GM12878 (cell line): Measurements from ENCODE around the gene ATP6V1G2. TPM values are rescaled to one million over a fixed set of nuclear protein-coding genes. Genes with fewer than 3 reads are reported as not detected.
A peak's percentile ranks its signal among the peaks of the same experiment; 100 is the strongest.

ENCODE experiments used
- BCL11A ChIP-seq: IDR thresholded peaks from 2 replicates; pipeline ENCODE4 v1.6.1; 2011; ENCODE audit warnings: low read depth, low read length
- CHD4 ChIP-seq: fragments of 200-600 bp; sonication (generic); IDR thresholded peaks from 2 replicates; pipeline ENCODE4 v1.6.1; 2016; ENCODE audit warnings: mild to moderate bottlenecking
- EGR1 ChIP-seq, 2 experiments: IDR thresholded peaks; 1 replicate in 1 of 2; 2 replicates in 1 of 2; pipeline ENCODE4 v1.6.1; 2011 to 2012; ENCODE audit warnings: low read depth in 2 of 2, low read length in 2 of 2, borderline replicate concordance in 1 of 2, mild to moderate bottlenecking in 1 of 2, moderate library complexity in 1 of 2
- EP300 ChIP-seq, 2 experiments: fragments of 150-350 bp in 1 of 2; IDR thresholded peaks; 2 replicates each; pipeline ENCODE4 v1.6.1; 2011 to 2012; ENCODE audit warnings: low read depth in 2 of 2, low read length in 2 of 2, borderline replicate concordance in 1 of 2, improper control_type of control experiment in 1 of 2, inconsistent platforms in 1 of 2; ENCODE audit not compliant: control insufficient read depth in 1 of 2
- FOXM1 ChIP-seq: IDR thresholded peaks from 2 replicates; pipeline ENCODE4 v1.6.1; 2012; ENCODE audit warnings: low read depth, mild to moderate bottlenecking, inconsistent platforms, low read length, moderate library complexity
- HCFC1 ChIP-seq: fragments of 150-350 bp; IDR thresholded peaks from 2 replicates; pipeline ENCODE4 v1.6.1; 2014; ENCODE audit warnings: low read length
- HDGF ChIP-seq: fragments of 450-650 bp; IDR thresholded peaks from 2 replicates; pipeline ENCODE4 v1.6.1; 2016; ENCODE audit warnings: antibody characterized with exemption
- IKZF1 ChIP-seq: fragments of 450-650 bp; conservative IDR thresholded peaks from 2 replicates; pipeline ENCODE4 v1.6.1; 2017; ENCODE audit warnings: antibody characterized with exemption, mild to moderate bottlenecking
- KAT2A ChIP-seq: conservative IDR thresholded peaks from 2 replicates; pipeline ENCODE4 v1.6.1; 2011; ENCODE audit warnings: low read depth, low read length; ENCODE audit not compliant: control insufficient read depth
- MXI1 ChIP-seq: fragments of 150-350 bp; IDR thresholded peaks from 2 replicates; pipeline ENCODE4 v1.6.1; 2011; ENCODE audit warnings: low read depth, mild to moderate bottlenecking, inconsistent platforms, low read length, improper control_type of control experiment
- NFYB ChIP-seq: IDR thresholded peaks from 2 replicates; pipeline ENCODE4 v1.6.1; 2011; ENCODE audit warnings: low read depth, mild to moderate bottlenecking, low read length, improper control_type of control experiment, moderate library complexity; ENCODE audit not compliant: insufficient read depth
- PAX8 ChIP-seq: fragments of 450-650 bp; IDR thresholded peaks from 2 replicates; pipeline ENCODE4 v1.6.1; 2017; ENCODE audit warnings: mild to moderate bottlenecking, moderate library complexity
- POLR2A ChIP-seq: IDR thresholded peaks from 2 replicates; pipeline ENCODE4 v1.6.1; 2011; ENCODE audit warnings: low read depth, mild to moderate bottlenecking, low read length
- RBBP5 ChIP-seq: fragments of 200-600 bp; sonication (generic); conservative IDR thresholded peaks from 2 replicates; pipeline ENCODE4 v1.6.1; 2016
- RELA ChIP-seq: fragments of 450-650 bp; IDR thresholded peaks from 2 replicates; pipeline ENCODE4 v1.8.0; 2014; ENCODE audit warnings: borderline replicate concordance; ENCODE audit not compliant: partially characterized antibody
- STAT3 ChIP-seq: IDR thresholded peaks from 2 replicates; pipeline ENCODE4 v1.6.1; 2011; ENCODE audit warnings: low read depth, low read length, improper control_type of control experiment
- TARDBP ChIP-seq: IDR thresholded peaks from 2 replicates; pipeline ENCODE4 v1.6.1; 2016; ENCODE audit warnings: borderline replicate concordance
- ZZZ3 ChIP-seq: IDR thresholded peaks from 2 replicates; pipeline ENCODE4 v1.6.1; 2011; ENCODE audit warnings: low read depth; ENCODE audit not compliant: control insufficient read depth, insufficient read length
- polyA plus RNA-seq, 11 experiments: library from polyadenylated mRNA; depleted of rRNA in 4 of 11; unstranded in 6 of 11; stranded (reverse) in 5 of 11; fragments of >200 nt; fragmentation: Nextera tagmentation in 4 of 11; fragmentation: Illumina TruSeq in 1 of 11; extraction: Ambion mirVana in 4 of 11; extraction: Trizol in 1 of 11; gene quantifications; 1 replicate in 1 of 11; 2 replicates in 10 of 11; pipeline versions ENCODE4 v1.2.1 to v1.2.3, GENCODE V29; 2011 to 2016; ENCODE audit warnings: inconsistent platforms in 2 of 11, missing spikeins in 2 of 11, low read depth in 1 of 11
- total RNA-seq, 4 experiments: library from RNA; depleted of rRNA in 3 of 4; stranded (reverse); fragments of >200 nt in 3 of 4; fragmentation: Illumina TruSeq in 1 of 4; extraction: Trizol in 1 of 4; gene quantifications; 2 replicates each; pipeline versions ENCODE4 v1.2.1 to v1.2.3, GENCODE V29; 2013 to 2021
- TF ChIP-seq, protein P1 (sequence below): fragments of 450-650 bp; IDR thresholded peaks from 2 replicates; pipeline ENCODE4 v1.6.1; 2017; ENCODE audit warnings: mild to moderate bottlenecking, low read depth, inconsistent platforms; ENCODE audit not compliant: poor library complexity, severe bottlenecking
- TF ChIP-seq, protein P2 (sequence below): fragments of 450-650 bp; IDR thresholded peaks from 2 replicates; pipeline ENCODE4 v1.6.1; 2017; ENCODE audit warnings: antibody characterized with exemption, mild to moderate bottlenecking, moderate library complexity
- TF ChIP-seq, protein P3 (sequence below): fragments of 450-650 bp; IDR thresholded peaks from 2 replicates; pipeline ENCODE4 v1.6.1; 2017; ENCODE audit warnings: mild to moderate bottlenecking, moderate library complexity

Gene ATP6V1G2
- total and polyA plus RNA-seq, 10 of the 15 experiments (the other 5 are each of a cell fraction or from before 2014, with no cell fraction given), result 0.45 to 8.9 (median 2.8) TPM

DNA sequence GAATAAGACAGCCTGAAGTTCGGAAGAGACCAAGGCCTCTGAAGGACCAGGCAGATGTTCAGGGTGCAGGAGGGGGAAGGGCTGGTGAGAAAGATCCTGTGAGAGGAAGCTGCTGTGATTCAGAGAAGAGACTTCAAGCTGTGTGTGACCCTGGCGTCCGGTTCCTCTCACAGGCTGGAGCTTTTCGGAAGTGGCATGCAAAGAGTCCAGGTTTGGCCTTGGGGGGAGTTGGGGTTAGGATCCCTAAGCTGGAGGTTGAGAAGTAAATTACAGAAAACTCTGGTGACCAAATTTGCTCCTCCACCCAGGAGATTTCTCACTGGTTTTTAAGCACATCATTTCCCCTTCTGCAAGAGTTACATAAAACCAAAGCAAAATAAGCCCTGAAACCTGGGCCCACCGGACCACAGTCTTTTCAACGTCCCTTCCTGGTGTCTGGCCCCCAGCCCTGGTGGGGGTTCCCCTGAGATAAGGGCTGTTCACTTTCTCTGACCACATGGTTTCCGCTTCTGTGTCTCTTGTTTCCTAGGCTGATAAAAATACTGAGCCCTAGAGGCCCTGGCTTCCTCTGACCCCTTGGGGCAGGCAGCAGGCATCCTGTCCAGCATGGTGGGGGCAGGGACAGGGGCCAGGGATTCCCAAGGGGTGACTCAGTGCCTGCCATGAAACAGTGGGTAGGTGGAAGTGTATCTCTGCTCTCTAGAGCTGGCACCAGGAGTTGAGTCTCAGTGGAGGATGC lies 13.7 kb upstream of the ATP6V1G2 start (continued):
- TF ChIP-seq, protein P1, sequence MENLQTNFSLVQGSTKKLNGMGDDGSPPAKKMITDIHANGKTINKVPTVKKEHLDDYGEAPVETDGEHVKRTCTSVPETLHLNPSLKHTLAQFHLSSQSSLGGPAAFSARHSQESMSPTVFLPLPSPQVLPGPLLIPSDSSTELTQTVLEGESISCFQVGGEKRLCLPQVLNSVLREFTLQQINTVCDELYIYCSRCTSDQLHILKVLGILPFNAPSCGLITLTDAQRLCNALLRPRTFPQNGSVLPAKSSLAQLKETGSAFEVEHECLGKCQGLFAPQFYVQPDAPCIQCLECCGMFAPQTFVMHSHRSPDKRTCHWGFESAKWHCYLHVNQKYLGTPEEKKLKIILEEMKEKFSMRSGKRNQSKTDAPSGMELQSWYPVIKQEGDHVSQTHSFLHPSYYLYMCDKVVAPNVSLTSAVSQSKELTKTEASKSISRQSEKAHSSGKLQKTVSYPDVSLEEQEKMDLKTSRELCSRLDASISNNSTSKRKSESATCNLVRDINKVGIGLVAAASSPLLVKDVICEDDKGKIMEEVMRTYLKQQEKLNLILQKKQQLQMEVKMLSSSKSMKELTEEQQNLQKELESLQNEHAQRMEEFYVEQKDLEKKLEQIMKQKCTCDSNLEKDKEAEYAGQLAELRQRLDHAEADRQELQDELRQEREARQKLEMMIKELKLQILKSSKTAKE, result peak; percentile 98
- TF ChIP-seq NFYB (no peak), POLR2A (no peak; the same call in 1 of the 2 replicates), MXI1 (no peak), FOXM1 (peak; percentile 81; the same call in 1 of the 2 replicates), HCFC1 (no peak), PAX8 (no peak), TARDBP (no peak), BCL11A (peak; percentile 77; the same call in 1 of the 2 replicates), RELA (peak; percentile 78), IKZF1 (peak; percentile 92), CHD4 (peak; percentile 41; the same call in 1 of the 2 replicates), EP300 (IDR thresholded peaks at IDR 0.05; ENCODE audit: borderline replicate concordance in 1 of 2, control insufficient read depth in 1 of 2, low read depth in 2 of 2, low read length in 2 of 2) (0 out of 4 replicates have a peak, but pooled peaks of 1 of the 2 experiments have one; percentile 42), RBBP5 (no peak), EGR1 (IDR thresholded peaks at IDR 0.05; ENCODE audit: borderline replicate concordance in 1 of 2, low read depth in 2 of 2, low read length in 2 of 2) (peak in 1 of 2 experiments; percentile 64; a peak in 2 of 3 replicates), KAT2A (no peak), ZZZ3 (no peak), STAT3 (no peak), HDGF (peak; percentile 33; the same call in 1 of the 2 replicates)
- TF ChIP-seq, protein P2, sequence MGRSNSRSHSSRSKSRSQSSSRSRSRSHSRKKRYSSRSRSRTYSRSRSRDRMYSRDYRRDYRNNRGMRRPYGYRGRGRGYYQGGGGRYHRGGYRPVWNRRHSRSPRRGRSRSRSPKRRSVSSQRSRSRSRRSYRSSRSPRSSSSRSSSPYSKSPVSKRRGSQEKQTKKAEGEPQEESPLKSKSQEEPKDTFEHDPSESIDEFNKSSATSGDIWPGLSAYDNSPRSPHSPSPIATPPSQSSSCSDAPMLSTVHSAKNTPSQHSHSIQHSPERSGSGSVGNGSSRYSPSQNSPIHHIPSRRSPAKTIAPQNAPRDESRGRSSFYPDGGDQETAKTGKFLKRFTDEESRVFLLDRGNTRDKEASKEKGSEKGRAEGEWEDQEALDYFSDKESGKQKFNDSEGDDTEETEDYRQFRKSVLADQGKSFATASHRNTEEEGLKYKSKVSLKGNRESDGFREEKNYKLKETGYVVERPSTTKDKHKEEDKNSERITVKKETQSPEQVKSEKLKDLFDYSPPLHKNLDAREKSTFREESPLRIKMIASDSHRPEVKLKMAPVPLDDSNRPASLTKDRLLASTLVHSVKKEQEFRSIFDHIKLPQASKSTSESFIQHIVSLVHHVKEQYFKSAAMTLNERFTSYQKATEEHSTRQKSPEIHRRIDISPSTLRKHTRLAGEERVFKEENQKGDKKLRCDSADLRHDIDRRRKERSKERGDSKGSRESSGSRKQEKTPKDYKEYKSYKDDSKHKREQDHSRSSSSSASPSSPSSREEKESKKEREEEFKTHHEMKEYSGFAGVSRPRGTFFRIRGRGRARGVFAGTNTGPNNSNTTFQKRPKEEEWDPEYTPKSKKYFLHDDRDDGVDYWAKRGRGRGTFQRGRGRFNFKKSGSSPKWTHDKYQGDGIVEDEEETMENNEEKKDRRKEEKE, result no peak
- TF ChIP-seq, protein P3, sequence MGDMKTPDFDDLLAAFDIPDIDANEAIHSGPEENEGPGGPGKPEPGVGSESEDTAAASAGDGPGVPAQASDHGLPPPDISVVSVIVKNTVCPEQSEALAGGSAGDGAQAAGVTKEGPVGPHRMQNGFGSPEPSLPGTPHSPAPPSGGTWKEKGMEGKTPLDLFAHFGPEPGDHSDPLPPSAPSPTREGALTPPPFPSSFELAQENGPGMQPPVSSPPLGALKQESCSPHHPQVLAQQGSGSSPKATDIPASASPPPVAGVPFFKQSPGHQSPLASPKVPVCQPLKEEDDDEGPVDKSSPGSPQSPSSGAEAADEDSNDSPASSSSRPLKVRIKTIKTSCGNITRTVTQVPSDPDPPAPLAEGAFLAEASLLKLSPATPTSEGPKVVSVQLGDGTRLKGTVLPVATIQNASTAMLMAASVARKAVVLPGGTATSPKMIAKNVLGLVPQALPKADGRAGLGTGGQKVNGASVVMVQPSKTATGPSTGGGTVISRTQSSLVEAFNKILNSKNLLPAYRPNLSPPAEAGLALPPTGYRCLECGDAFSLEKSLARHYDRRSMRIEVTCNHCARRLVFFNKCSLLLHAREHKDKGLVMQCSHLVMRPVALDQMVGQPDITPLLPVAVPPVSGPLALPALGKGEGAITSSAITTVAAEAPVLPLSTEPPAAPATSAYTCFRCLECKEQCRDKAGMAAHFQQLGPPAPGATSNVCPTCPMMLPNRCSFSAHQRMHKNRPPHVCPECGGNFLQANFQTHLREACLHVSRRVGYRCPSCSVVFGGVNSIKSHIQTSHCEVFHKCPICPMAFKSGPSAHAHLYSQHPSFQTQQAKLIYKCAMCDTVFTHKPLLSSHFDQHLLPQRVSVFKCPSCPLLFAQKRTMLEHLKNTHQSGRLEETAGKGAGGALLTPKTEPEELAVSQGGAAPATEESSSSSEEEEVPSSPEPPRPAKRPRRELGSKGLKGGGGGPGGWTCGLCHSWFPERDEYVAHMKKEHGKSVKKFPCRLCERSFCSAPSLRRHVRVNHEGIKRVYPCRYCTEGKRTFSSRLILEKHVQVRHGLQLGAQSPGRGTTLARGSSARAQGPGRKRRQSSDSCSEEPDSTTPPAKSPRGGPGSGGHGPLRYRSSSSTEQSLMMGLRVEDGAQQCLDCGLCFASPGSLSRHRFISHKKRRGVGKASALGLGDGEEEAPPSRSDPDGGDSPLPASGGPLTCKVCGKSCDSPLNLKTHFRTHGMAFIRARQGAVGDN, result 0 out of 2 replicates have a peak, but pooled peaks have one; percentile 22
